Ectodermal cell (in vitro differentiated cells): ENCODE results near the gene TCEA3.

ENCODE experiments used
- H3K27ac ChIP-seq: 2 replicates; pipeline ENCODE4 v1.7.0; 2013; ENCODE audit warnings: mild to moderate bottlenecking, low read depth, low read length; ENCODE audit not compliant: insufficient read depth, poor library complexity, severe bottlenecking
- H3K27me3 ChIP-seq: 2 replicates; pipeline ENCODE4 v1.7.0; 2013; ENCODE audit warnings: mild to moderate bottlenecking, low read length; ENCODE audit not compliant: insufficient read depth, control insufficient read depth, poor library complexity, severe bottlenecking
- H3K36me3 ChIP-seq: one replicate; pipeline ENCODE4 v1.7.0; 2013; ENCODE audit warnings: low read length; ENCODE audit not compliant: control insufficient read depth, insufficient read depth
- H3K4me1 ChIP-seq: one replicate; pipeline ENCODE4 v1.7.0; 2013; ENCODE audit warnings: low read length; ENCODE audit not compliant: control insufficient read depth, insufficient read depth
- H3K4me3 ChIP-seq: 2 replicates; pipeline ENCODE4 v1.7.0; 2013; ENCODE audit warnings: low read depth, low read length, control low read depth; ENCODE audit not compliant: insufficient read depth
- H3K9me3 ChIP-seq: 2 replicates; pipeline ENCODE4 v1.7.0; 2013; ENCODE audit warnings: mild to moderate bottlenecking, low read length, moderate library complexity; ENCODE audit not compliant: control insufficient read depth
- WGBS, 2 experiments: methylation state at CpG; one replicate each; pipeline ENCODE4 v1.1.7; 2013; ENCODE audit warnings: missing lambda C conversion rate in 2 of 2; 5-methylcytosine and 5-hydroxymethylcytosine counted together

TCEA3 gene

GRCh38 chr1:23422241-23422877 is 2.2 kb downstream of the TCEA3 start:
- WGBS, 2 experiments = 51 to 54% methylated on average over 15 of the region's 15 CpGs

GRCh38 chr1:23421753-23422240 is 2.8 kb downstream of the TCEA3 start:
- Histone ChIP-seq H3K4me3 (no peak overlapping the region), H3K36me3 (no peaks in the 10 kb centered on the region), H3K4me1 (peaks cover 18% of the 10 kb centered on the region), H3K27me3 (peaks cover 99% of the 10 kb centered on the region), H3K27ac (no peak overlapping the region), H3K9me3 (no peaks in the 10 kb centered on the region)
- WGBS, 2 experiments = 87 to 92% methylated on average over 6 of the region's 6 CpGs

More at GRCh38 chr1:23422241-23422877, 2.2 kb downstream of the TCEA3 start:
- no peaks in the 10 kb centered on the region for H3K9me3 ChIP-seq
- no peaks in the 10 kb centered on the region for H3K36me3 ChIP-seq
- peaks cover 99% of the 10 kb centered on the region for H3K27me3 ChIP-seq
- H3K27ac ChIP-seq = no peak overlapping the region
- no peak overlapping the region for H3K4me3 ChIP-seq
- H3K4me1 ChIP-seq = peaks cover 18% of the 10 kb centered on the region

GRCh38 chr1:23421343-23421742 is 3.2 kb downstream of the TCEA3 start:
- H3K4me1 ChIP-seq = peaks cover 18% of the 10 kb centered on the region
- no peaks in the 10 kb centered on the region for H3K9me3 ChIP-seq
- H3K36me3 ChIP-seq = no peaks in the 10 kb centered on the region
- H3K4me3 ChIP-seq = no peak overlapping the region
- 73 to 100% methylated on average over 1 to 3 of the region's 3 CpGs for WGBS, 2 experiments
- H3K27me3 ChIP-seq = peaks cover 99% of the 10 kb centered on the region
- H3K27ac ChIP-seq = no peak overlapping the region

- Histone ChIP-seq H3K27me3 (peaks cover 99% of the 10 kb centered on the region), H3K36me3 (no peaks in the 10 kb centered on the region), H3K9me3 (no peaks in the 10 kb centered on the region), H3K4me3 (no peak overlapping the region), H3K4me1 (peaks cover 18% of the 10 kb centered on the region), H3K27ac (no peak overlapping the region)
- 88 to 89% methylated on average over 3 of the region's 3 CpGs for WGBS, 2 experiments
Observed at GRCh38 chr1:23420778-23421177, 3.8 kb downstream of the TCEA3 start.

GRCh38 chr1:23419180-23419579 is 5.4 kb downstream of the TCEA3 start:
- H3K9me3 ChIP-seq = no peaks in the 10 kb centered on the region
- H3K27me3 ChIP-seq = peaks cover 97% of the 10 kb centered on the region
- WGBS, 2 experiments = 11 to 12% methylated on average over 6 of the region's 6 CpGs
- no peak overlapping the region for H3K27ac ChIP-seq
- no peaks in the 10 kb centered on the region for H3K36me3 ChIP-seq
- no peak overlapping the region for H3K4me3 ChIP-seq
- H3K4me1 ChIP-seq = peaks cover 17% of the 10 kb centered on the region

GRCh38 chr1:23417570-23417969 is 7.0 kb downstream of the TCEA3 start:
- peaks cover 82% of the 10 kb centered on the region for H3K27me3 ChIP-seq
- no peak overlapping the region for H3K4me3 ChIP-seq
- peaks cover 8% of the 10 kb centered on the region for H3K4me1 ChIP-seq
- H3K9me3 ChIP-seq = no peaks in the 10 kb centered on the region
- no peak overlapping the region for H3K27ac ChIP-seq
- no peaks in the 10 kb centered on the region for H3K36me3 ChIP-seq
- 79 to 80% methylated on average over 3 of the region's 3 CpGs for WGBS, 2 experiments

GRCh38 chr1:23416964-23417363 is 7.6 kb downstream of the TCEA3 start:
- Histone ChIP-seq H3K27ac (no peak overlapping the region), H3K36me3 (no peaks in the 10 kb centered on the region), H3K4me1 (peaks cover 8% of the 10 kb centered on the region), H3K4me3 (no peak overlapping the region), H3K27me3 (peaks cover 76% of the 10 kb centered on the region), H3K9me3 (no peaks in the 10 kb centered on the region)
- 78 to 82% methylated on average over 4 of the region's 4 CpGs for WGBS, 2 experiments

- WGBS, 2 experiments = 89 to 90% methylated on average over 7 of the region's 7 CpGs
- Histone ChIP-seq H3K36me3 (no peaks in the 10 kb centered on the region), H3K9me3 (no peaks in the 10 kb centered on the region), H3K27ac (no peak overlapping the region), H3K27me3 (peaks cover 74% of the 10 kb centered on the region), H3K4me1 (no peaks in the 10 kb centered on the region), H3K4me3 (no peak overlapping the region)
Observed at GRCh38 chr1:23408797-23409290, 15.7 kb downstream of the TCEA3 start.

- H3K27ac ChIP-seq = no peak overlapping the region
- H3K4me3 ChIP-seq = no peak overlapping the region
- no peaks in the 10 kb centered on the region for H3K4me1 ChIP-seq
- peaks cover 91% of the 10 kb centered on the region for H3K27me3 ChIP-seq
- H3K9me3 ChIP-seq = no peaks in the 10 kb centered on the region
- H3K36me3 ChIP-seq = no peaks in the 10 kb centered on the region
- WGBS, 2 experiments = 85 to 86% methylated on average over 8 of the region's 8 CpGs
Observed at GRCh38 chr1:23407016-23407630, 17.4 kb downstream of the TCEA3 start.

- Histone ChIP-seq H3K27ac (no peak overlapping the region), H3K36me3 (no peaks in the 10 kb centered on the region), H3K4me3 (no peak overlapping the region), H3K4me1 (no peaks in the 10 kb centered on the region), H3K27me3 (peaks cover 93% of the 10 kb centered on the region), H3K9me3 (no peaks in the 10 kb centered on the region)
- 78% methylated on average over 3 of the region's 3 CpGs for WGBS, 2 experiments
Observed at GRCh38 chr1:23405946-23406345, 18.6 kb downstream of the TCEA3 start.
